ENCODE results near the gene KIF25.

- TF ChIP-seq CTCF (conservative IDR thresholded peaks at IDR 0.05; ENCODE audit: low read depth, low read length) (no peak), EZH2 (IDR thresholded peaks at IDR 0.05; ENCODE audit: borderline replicate concordance, low read depth, low read length, poor library complexity, severe bottlenecking) (no peak)
Measured at GRCh38 chr6:167970230-167970629, 27.2 kb upstream of the KIF25 start.
